GM18517 (cell line): Measurements from ENCODE around the gene ANKRD33B.

Source experiments
- ATAC-seq: cut with Tn5 transposase; IDR thresholded peaks from one replicate; pipeline ENCODE4 v1.9.1; 2021; ENCODE audit warnings: mild to moderate bottlenecking, moderate library complexity; ENCODE audit not compliant: unreplicated experiment

ANKRD33B gene

GRCh38 chr5:10688651-10689171 is 124.8 kb downstream of the ANKRD33B start:
- ATAC-seq: no peak

- no peak for ATAC-seq
These were observed 125.7 kb downstream of the ANKRD33B start for GRCh38 chr5:10689391-10690081.

- ATAC-seq: no peak
These were observed 126.9 kb downstream of the ANKRD33B start for GRCh38 chr5:10690460-10691440.

- no peak for ATAC-seq
These were observed 128.2 kb downstream of the ANKRD33B start for GRCh38 chr5:10691826-10692785.

- peak; percentile 46 for ATAC-seq
These were observed 131.3 kb downstream of the ANKRD33B start for GRCh38 chr5:10695055-10695649.

- no peak for ATAC-seq
These were observed 132.1 kb downstream of the ANKRD33B start for GRCh38 chr5:10695759-10696543.

GRCh38 chr5:10699281-10699874 is 135.5 kb downstream of the ANKRD33B start:
- ATAC-seq: peak; percentile 47

- ATAC-seq: peak; percentile 78
These were observed 136.1 kb downstream of the ANKRD33B start for GRCh38 chr5:10699987-10700386.

- no peak for ATAC-seq
These were observed 136.6 kb downstream of the ANKRD33B start for GRCh38 chr5:10700516-10700915.

GRCh38 chr5:10701567-10702039 is 137.7 kb downstream of the ANKRD33B start:
- no peak for ATAC-seq

GRCh38 chr5:10702040-10702629 is 138.3 kb downstream of the ANKRD33B start:
- ATAC-seq: no peak

GRCh38 chr5:10702911-10703491 is 139.1 kb downstream of the ANKRD33B start:
- ATAC-seq: no peak

- ATAC-seq: no peak
These were observed 139.8 kb downstream of the ANKRD33B start for GRCh38 chr5:10703676-10704075.

- no peak for ATAC-seq
These were observed 141.2 kb downstream of the ANKRD33B start for GRCh38 chr5:10704949-10705621.

GRCh38 chr5:10705747-10706146 is 141.9 kb downstream of the ANKRD33B start:
- no peak for ATAC-seq

GRCh38 chr5:10706326-10706725 is 142.5 kb downstream of the ANKRD33B start:
- ATAC-seq: no peak
